KBM-7 (cell line): ENCODE measurements around the gene ICA1.

ENCODE experiments used
- DNase-seq: peaks from one replicate; pipeline ENCODE4 v3.0.0-alpha.2; 2015
- in situ Hi-C: fragments of 300-500 bp; cut with MboI; formaldehyde crosslinking; loops from 2 replicates; pipeline ENCODE4 v1.14.3; 2020; ENCODE audit warnings: low sequenced_read_pairs, low pct_unique_long_range_greater_than_20kb, mixed read lengths

The ICA1 gene

GRCh38 chr7:8232999-8233847, 28.7 kb downstream of the ICA1 start:
- DNase-seq, result no peak

DNA sequence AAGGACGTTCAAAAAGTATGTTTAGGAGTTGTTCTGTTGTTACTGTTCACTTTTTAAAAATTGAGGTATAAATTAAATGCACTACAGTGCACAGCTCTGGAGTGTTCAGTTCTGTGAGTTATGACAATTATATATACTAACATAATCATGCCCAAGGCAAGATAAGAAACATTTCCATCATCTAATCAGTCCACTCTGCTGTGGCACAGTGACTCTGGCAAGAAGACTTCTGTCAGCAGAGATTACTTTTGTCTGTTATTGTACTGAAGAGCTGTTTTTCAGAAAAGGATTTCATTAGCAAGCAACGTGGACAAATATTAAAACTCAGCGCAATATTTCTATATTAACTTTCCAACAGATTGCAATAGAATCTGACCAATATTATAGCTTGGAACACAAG, 32.0 kb downstream of the ICA1 start:
- in situ Hi-C loops, result no loop called here
- DNase-seq, result no peak

More at GRCh38 chr7:8232999-8233847, 28.7 kb downstream of the ICA1 start:
- in situ Hi-C loops, result no loop called here

- no peak for DNase-seq
- in situ Hi-C loops, result no loop called here
These were observed 32.9 kb downstream of the ICA1 start for GRCh38 chr7:8228766-8229674.

DNA sequence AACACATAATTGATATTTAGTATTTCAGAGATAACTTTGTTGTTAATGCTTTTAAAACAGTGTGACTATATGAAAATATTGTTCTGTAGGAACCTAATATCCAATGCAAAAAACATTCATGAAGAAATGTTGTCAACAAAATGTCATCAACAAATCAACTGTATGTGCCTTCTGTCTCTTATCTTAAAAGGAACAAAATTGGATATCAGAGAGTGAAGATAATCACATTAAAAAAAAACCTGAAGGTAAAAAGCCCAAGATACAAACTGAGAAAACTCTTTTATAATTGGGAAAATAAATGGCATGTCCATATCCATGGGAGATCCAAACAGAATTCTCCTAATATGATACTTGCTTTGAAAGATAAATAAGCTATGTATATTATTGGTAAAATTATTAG, 33.9 kb downstream of the ICA1 start:
- DNase-seq, result no peak
- in situ Hi-C loops, result no loop called here

DNA sequence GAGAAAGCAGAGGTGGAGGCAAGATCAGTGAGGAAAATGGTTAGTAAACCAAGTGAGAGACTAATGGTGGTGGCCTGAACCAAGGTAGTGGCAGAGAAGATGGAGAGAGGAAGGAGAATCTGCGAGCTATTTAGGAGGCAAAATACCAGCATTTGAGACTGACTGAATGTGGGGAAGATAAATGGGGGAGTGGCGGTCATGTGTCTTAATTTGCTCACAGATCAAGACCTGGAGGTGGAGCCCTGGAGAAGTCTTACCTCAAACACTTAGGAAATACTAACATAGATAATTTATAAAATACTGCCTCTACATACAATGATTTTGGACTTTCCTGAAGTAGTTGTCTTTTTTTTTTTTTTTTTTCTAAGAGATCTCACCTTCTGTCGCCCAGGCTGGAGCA, 34.7 kb downstream of the ICA1 start:
- DNase-seq, result no peak

GRCh38 chr7:8226501-8226900, 35.5 kb downstream of the ICA1 start:
- in situ Hi-C loops, result no loop called here
- no peak for DNase-seq

More for the DNA sequence above, 34.7 kb downstream of the ICA1 start:
- in situ Hi-C loops, result no loop called here

DNA sequence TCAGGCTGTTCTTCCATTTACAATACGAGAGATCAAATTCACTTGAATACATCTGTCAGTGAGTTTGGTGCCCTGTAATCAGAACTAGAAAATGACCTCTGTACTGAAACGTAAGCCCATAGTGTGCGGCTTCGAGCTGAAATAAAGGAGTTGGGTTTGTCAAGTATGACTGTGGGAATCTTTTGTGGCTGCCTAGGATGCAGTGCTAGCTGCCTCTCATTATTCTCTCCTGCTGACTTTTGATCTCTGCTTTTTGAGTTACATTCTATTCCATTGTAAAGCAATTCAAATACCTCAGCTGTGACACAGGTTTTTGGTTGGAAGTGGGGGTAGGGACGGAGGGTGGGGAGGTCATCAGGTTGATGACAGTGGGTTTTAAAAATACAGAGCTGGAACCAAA, 40.4 kb downstream of the ICA1 start:
- in situ Hi-C loops, result loop anchor here (25.0 kb wide), 1 partner anchor 559 kb away; no protein-coding TSS in a partner anchor
- DNase-seq, result no peak

GRCh38 chr7:8221101-8221495, 40.9 kb downstream of the ICA1 start:
- no peak for DNase-seq
- in situ Hi-C loops, result loop anchor here (25.0 kb wide), 1 partner anchor 559 kb away; no protein-coding TSS in a partner anchor

GRCh38 chr7:8220376-8221100, 41.4 kb downstream of the ICA1 start:
- in situ Hi-C loops, result loop anchor here (25.0 kb wide), 1 partner anchor 558 kb away; no protein-coding TSS in a partner anchor
- no peak for DNase-seq

- in situ Hi-C loops, result loop anchor here (25.0 kb wide), 1 partner anchor 555 kb away; no protein-coding TSS in a partner anchor
- peak; percentile 72 for DNase-seq
These were observed 44.5 kb downstream of the ICA1 start for GRCh38 chr7:8217200-8218068.

GRCh38 chr7:8216334-8216690, 45.7 kb downstream of the ICA1 start:
- in situ Hi-C loops, result loop anchor here (25.0 kb wide), 1 partner anchor 554 kb away; no protein-coding TSS in a partner anchor
- no peak for DNase-seq

- in situ Hi-C loops, result loop anchor here (25.0 kb wide), 1 partner anchor 553 kb away; no protein-coding TSS in a partner anchor
- no peak for DNase-seq
These were observed 46.2 kb downstream of the ICA1 start for GRCh38 chr7:8215648-8216333.

GRCh38 chr7:8214244-8214824, 47.6 kb downstream of the ICA1 start:
- DNase-seq, result no peak
- in situ Hi-C loops, result loop anchor here (25.0 kb wide), 1 partner anchor 552 kb away; no protein-coding TSS in a partner anchor

GRCh38 chr7:8213381-8213780, 48.6 kb downstream of the ICA1 start:
- in situ Hi-C loops, result loop anchor here (25.0 kb wide), 1 partner anchor 551 kb away; no protein-coding TSS in a partner anchor
- DNase-seq, result no peak

DNA sequence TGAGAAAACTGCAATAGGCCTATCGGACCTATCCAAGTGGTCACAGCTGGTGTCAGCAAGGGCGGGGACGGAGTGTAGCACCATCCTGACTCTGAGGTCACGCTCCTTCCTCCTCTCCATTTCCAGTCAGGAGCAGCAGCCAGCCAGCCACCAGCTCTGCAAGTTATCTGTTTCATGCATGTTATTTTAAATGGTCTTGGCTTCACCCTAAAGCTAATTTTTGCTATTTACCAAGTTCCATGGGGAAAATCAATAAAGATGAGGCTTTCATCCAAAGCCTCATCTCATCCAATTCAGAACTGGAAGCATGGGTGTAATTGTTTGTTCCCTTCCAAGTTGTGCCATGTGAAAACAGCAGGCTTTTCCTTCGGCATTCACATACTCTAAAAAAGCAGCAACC, 49.3 kb downstream of the ICA1 start:
- no peak for DNase-seq
- in situ Hi-C loops, result loop anchor here (25.0 kb wide), 1 partner anchor 550 kb away; no protein-coding TSS in a partner anchor

DNA sequence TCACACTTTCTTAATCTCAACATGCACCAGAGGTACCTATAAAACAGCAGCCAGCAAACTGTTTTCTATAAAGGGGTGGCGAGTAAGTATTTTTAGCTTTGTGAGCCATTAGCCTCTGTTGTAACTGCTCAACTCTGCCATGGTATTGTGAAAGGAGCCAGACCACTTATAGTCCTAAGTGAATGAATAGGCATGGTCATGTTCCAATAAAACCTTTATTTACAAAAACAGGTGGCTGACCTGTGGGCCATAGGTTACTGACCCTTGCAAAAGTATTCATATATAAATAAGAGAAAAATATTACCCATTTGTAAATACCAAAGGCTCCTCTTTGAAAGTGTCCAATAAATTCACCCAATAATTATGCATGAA, 50.3 kb downstream of the ICA1 start:
- in situ Hi-C loops, result loop anchor here (25.0 kb wide), 1 partner anchor 549 kb away; no protein-coding TSS in a partner anchor
- DNase-seq, result no peak
